Uterus (tissue), 4 donors: Measurements from ENCODE around the gene RAB3C. TPM values are rescaled to one million over a fixed set of nuclear protein-coding genes. Genes with fewer than 3 reads are reported as not detected.

Experiments
- DNase-seq, 2 donors: peaks; one replicate each; pipeline ENCODE4 v3.0.0-alpha.2; 2019 to 2020
- H3K27ac ChIP-seq, 2 donors: fragments of 200-600 bp; sonication (generic); 1 replicate in 1 of 2; 2 replicates in 1 of 2; pipeline ENCODE4 v1.5.1; 2016 to 2018
- H3K27me3 ChIP-seq, 2 donors: fragments of 200-600 bp; sonication (generic); one replicate each; pipeline ENCODE4 v1.5.1; 2018 to 2019; ENCODE audit warnings: control low read depth in 1 of 2
- H3K36me3 ChIP-seq, 2 donors: fragments of 200-600 bp; sonication (generic); one replicate each; pipeline ENCODE4 v1.5.1; 2019; ENCODE audit warnings: control low read depth in 1 of 2
- H3K4me1 ChIP-seq, 2 donors: fragments of 200-600 bp; sonication (generic); one replicate each; pipeline ENCODE4 v1.5.1; 2018 to 2019; ENCODE audit warnings: control low read depth in 1 of 2
- H3K4me3 ChIP-seq, 2 donors: fragments of 200-600 bp; sonication (generic); 1 replicate in 1 of 2; 2 replicates in 1 of 2; pipeline ENCODE4 v1.5.1; 2018 to 2019; ENCODE audit warnings: mild to moderate bottlenecking in 1 of 2
- H3K9me3 ChIP-seq, 2 donors: fragments of 200-600 bp; sonication (generic); one replicate each; pipeline ENCODE4 v1.5.1; 2019; ENCODE audit warnings: control low read depth in 1 of 2
- CTCF ChIP-seq, 4 experiments: fragments of 200-600 bp in 2 of 4; fragments of 450-650 bp in 2 of 4; sonication (generic) in 2 of 4; IDR thresholded peaks; one replicate each; pipeline ENCODE4 v1.5.1; 2016 to 2019; ENCODE audit warnings: antibody characterized with exemption in 4 of 4, mild to moderate bottlenecking in 2 of 4, moderate library complexity in 1 of 4
- POLR2A ChIP-seq, 2 donors: fragments of 450-650 bp; IDR thresholded peaks; one replicate each; pipeline ENCODE4 v1.6.1; 2016; ENCODE audit warnings: antibody characterized with exemption in 2 of 2, mild to moderate bottlenecking in 1 of 2, moderate library complexity in 1 of 2
- intact Hi-C: fragments of 100-400 bp; cut with DNase I; formaldehyde crosslinking; loops from one replicate; pipeline ENCODE4 v1.15.1; 2023; ENCODE audit warnings: low total_unique reads
- total RNA-seq, 4 donors: library from RNA; depleted of rRNA in 3 of 4; stranded (reverse); fragments of >200 nt in 3 of 4; gene quantifications; one replicate each; pipeline versions ENCODE4 v1.1.0 to v1.2.4, GENCODE V29; 2014 to 2023
- donor health status: DM: yes; HTN: yes; CAD: no.

Gene RAB3C
- total RNA-seq, 4 donors from 2014 or later, result 0.59 to 2.1 (median 0.83) TPM; not detected in 1

- Histone ChIP-seq H3K4me3 (no peak overlapping the region), H3K36me3 (no peaks in the 10 kb centered on the region), H3K4me1 (no peaks in the 10 kb centered on the region), H3K27me3 (no peaks in the 10 kb centered on the region), H3K27ac (no peak overlapping the region), H3K9me3 (no peaks in the 10 kb centered on the region)
- intact Hi-C loops, result no loop called here
- no peak for TF ChIP-seq POLR2A (IDR thresholded peaks at IDR 0.05)
- peak; percentile 13 to 55 (median 28) for TF ChIP-seq CTCF (IDR thresholded peaks at IDR 0.05)
- DNase-seq, result no peak
Measured at GRCh38 chr5:58849921-58850667, 267.2 kb downstream of the RAB3C start.

DNA sequence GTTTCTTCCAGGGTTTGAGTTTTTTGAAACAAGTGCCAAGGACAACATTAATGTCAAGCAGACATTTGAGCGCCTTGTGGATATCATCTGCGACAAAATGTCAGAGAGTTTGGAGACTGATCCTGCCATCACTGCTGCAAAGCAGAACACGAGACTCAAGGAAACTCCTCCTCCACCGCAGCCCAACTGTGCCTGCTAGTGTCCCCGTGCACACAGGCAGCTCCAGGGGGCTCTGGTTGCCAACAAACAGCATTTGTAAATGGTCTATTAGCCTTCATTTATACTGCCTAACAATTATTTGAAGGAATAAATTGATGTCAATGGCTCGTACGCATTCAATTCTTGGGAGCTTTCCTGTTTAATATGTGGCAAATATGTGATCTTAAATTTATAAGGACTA, 268.3 kb downstream of the RAB3C start:
- H3K27me3 ChIP-seq, result no peaks in the 10 kb centered on the region
- no peaks in the 10 kb centered on the region for H3K36me3 ChIP-seq
- TF ChIP-seq CTCF (IDR thresholded peaks at IDR 0.05), result no peak
- no peak for TF ChIP-seq POLR2A (IDR thresholded peaks at IDR 0.05)
- DNase-seq, result no peak
- no peaks in the 10 kb centered on the region for H3K4me1 ChIP-seq
- intact Hi-C loops, result no loop called here
- no peak overlapping the region for H3K27ac ChIP-seq
- no peaks in the 10 kb centered on the region for H3K9me3 ChIP-seq
- H3K4me3 ChIP-seq, result no peak overlapping the region

- H3K4me3 ChIP-seq, result no peak overlapping the region
- H3K27ac ChIP-seq, result no peak overlapping the region
- H3K36me3 ChIP-seq, result no peaks in the 10 kb centered on the region
- H3K27me3 ChIP-seq, result no peaks in the 10 kb centered on the region
- H3K4me1 ChIP-seq, result no peaks in the 10 kb centered on the region
- intact Hi-C loops, result no loop called here
- DNase-seq, result no peak
- no peaks in the 10 kb centered on the region for H3K9me3 ChIP-seq
- no peak for TF ChIP-seq CTCF (IDR thresholded peaks at IDR 0.05)
Measured at GRCh38 chr5:58851571-58851970, 268.7 kb downstream of the RAB3C start.

DNA sequence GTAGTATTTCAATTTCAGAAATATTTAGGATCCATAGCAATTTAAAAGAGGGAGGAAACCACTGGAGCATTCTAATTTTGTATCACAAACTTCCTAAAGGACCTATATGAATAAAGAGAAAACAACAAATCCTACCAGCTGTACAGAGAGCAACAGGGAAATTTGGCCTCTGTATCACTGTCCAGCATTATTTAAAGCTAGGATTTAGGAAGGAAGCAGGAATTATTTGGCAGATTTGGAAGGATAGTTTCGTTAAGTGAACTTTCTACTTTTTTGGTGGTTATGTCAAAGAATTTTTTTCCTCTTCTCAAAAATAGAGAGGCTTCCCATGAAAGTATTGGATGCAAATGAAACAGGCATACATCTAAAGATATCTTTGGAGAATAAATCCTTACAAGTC, 269.7 kb downstream of the RAB3C start:
- Histone ChIP-seq H3K4me3 (no peak overlapping the region), H3K9me3 (no peaks in the 10 kb centered on the region), H3K27me3 (no peaks in the 10 kb centered on the region), H3K27ac (no peak overlapping the region), H3K4me1 (no peaks in the 10 kb centered on the region), H3K36me3 (no peaks in the 10 kb centered on the region)
- no peak for TF ChIP-seq POLR2A (IDR thresholded peaks at IDR 0.05)
- TF ChIP-seq CTCF (IDR thresholded peaks at IDR 0.05), result no peak
- no peak for DNase-seq
- intact Hi-C loops, result no loop called here

GRCh38 chr5:58854441-58854840, 271.6 kb downstream of the RAB3C start:
- no peaks in the 10 kb centered on the region for H3K4me1 ChIP-seq
- H3K27ac ChIP-seq, result no peak overlapping the region
- intact Hi-C loops, result no loop called here
- no peaks in the 10 kb centered on the region for H3K36me3 ChIP-seq
- no peak overlapping the region for H3K4me3 ChIP-seq
- TF ChIP-seq POLR2A (IDR thresholded peaks at IDR 0.05), result no peak
- TF ChIP-seq CTCF (IDR thresholded peaks at IDR 0.05), result no peak
- H3K9me3 ChIP-seq, result no peaks in the 10 kb centered on the region
- H3K27me3 ChIP-seq, result no peaks in the 10 kb centered on the region
- no peak for DNase-seq
